SK-N-MC (cell line): Measurements from ENCODE around the gene OSGIN1.

ENCODE experiments used
- DNase-seq: peaks from one replicate; pipeline ENCODE4 v3.0.0-alpha.2; 2011; ENCODE audit warnings: low read depth, low spot score
- H3K27ac ChIP-seq: fragments of 200-600 bp; sonication (generic); 2 replicates; pipeline ENCODE4 v1.5.1; 2016; ENCODE audit warnings: mixed run types
- H3K36me3 ChIP-seq: fragments of 200-600 bp; sonication (generic); 2 replicates; pipeline ENCODE4 v1.6.1; 2017; ENCODE audit warnings: antibody characterized with exemption, low read length, mixed read lengths; ENCODE audit not compliant: insufficient read depth
- H3K4me3 ChIP-seq: fragments of 200-600 bp; sonication (generic); 2 replicates; pipeline ENCODE4 v1.5.1; 2016
- H3K9ac ChIP-seq: fragments of 200-600 bp; sonication (generic); 2 replicates; pipeline ENCODE4 v1.8.0; 2017; ENCODE audit warnings: mixed run types, mixed read lengths; ENCODE audit not compliant: insufficient read length
- H3K9me3 ChIP-seq: fragments of 200-600 bp; sonication (generic); 2 replicates; pipeline ENCODE4 v1.6.1; 2017; ENCODE audit warnings: low read depth, mild to moderate bottlenecking, antibody characterized with exemption, low read length, moderate library complexity, mixed read lengths
- EZH2 ChIP-seq: fragments of 200-600 bp; sonication (generic); IDR thresholded peaks from one replicate; pipeline ENCODE4 v1.6.1; 2017; ENCODE audit warnings: antibody characterized with exemption
- FOXP2 ChIP-seq: optimal IDR thresholded peaks from 2 replicates; pipeline ENCODE3; 2011; ENCODE audit warnings: mild to moderate bottlenecking, moderate library complexity; ENCODE audit not compliant: insufficient read depth; ENCODE audit errors: extremely low read length, control extremely low read depth
- POLR2AphosphoS5 ChIP-seq: IDR thresholded peaks from 2 replicates; pipeline ENCODE4 v1.6.1; 2012; ENCODE audit warnings: mild to moderate bottlenecking, low read depth, low read length, borderline replicate concordance

Gene OSGIN1

GRCh38 chr16:83996481-83997252 is 43.6 kb downstream of the OSGIN1 start:
- Histone ChIP-seq H3K36me3 (no peaks in the 10 kb centered on the region), H3K9ac (no peak overlapping the region), H3K4me3 (no peak overlapping the region), H3K27ac (no peak overlapping the region), H3K9me3 (no peaks in the 10 kb centered on the region)
- DNase-seq, result no peak
- no peak for TF ChIP-seq POLR2AphosphoS5
- TF ChIP-seq EZH2, result no peak
- no peak for TF ChIP-seq FOXP2

- H3K36me3 ChIP-seq, result no peaks in the 10 kb centered on the region
- no peak overlapping the region for H3K4me3 ChIP-seq
- no peak for DNase-seq
- H3K9ac ChIP-seq, result no peak overlapping the region
- TF ChIP-seq EZH2 (no peak), FOXP2 (no peak), POLR2AphosphoS5 (no peak)
- no peaks in the 10 kb centered on the region for H3K9me3 ChIP-seq
- H3K27ac ChIP-seq, result no peak overlapping the region
Measured at GRCh38 chr16:83998091-83998490, 45.1 kb downstream of the OSGIN1 start.

- no peak overlapping the region for H3K9ac ChIP-seq
- no peak overlapping the region for H3K27ac ChIP-seq
- H3K4me3 ChIP-seq, result no peak overlapping the region
- H3K36me3 ChIP-seq, result no peaks in the 10 kb centered on the region
- H3K9me3 ChIP-seq, result no peaks in the 10 kb centered on the region
- DNase-seq, result no peak
- no peak for TF ChIP-seq POLR2AphosphoS5
- TF ChIP-seq EZH2, result no peak
- no peak for TF ChIP-seq FOXP2
Measured at GRCh38 chr16:84000989-84001642, 48.1 kb downstream of the OSGIN1 start.

GRCh38 chr16:84001726-84002125 is 48.7 kb downstream of the OSGIN1 start:
- H3K9ac ChIP-seq, result no peak overlapping the region
- no peak for DNase-seq
- no peak overlapping the region for H3K27ac ChIP-seq
- no peak overlapping the region for H3K4me3 ChIP-seq
- no peak for TF ChIP-seq EZH2
- no peak for TF ChIP-seq FOXP2
- TF ChIP-seq POLR2AphosphoS5, result no peak
- H3K9me3 ChIP-seq, result no peaks in the 10 kb centered on the region
- H3K36me3 ChIP-seq, result no peaks in the 10 kb centered on the region

- no peak overlapping the region for H3K27ac ChIP-seq
- TF ChIP-seq FOXP2, result no peak
- no peak for TF ChIP-seq EZH2
- no peak for TF ChIP-seq POLR2AphosphoS5
- H3K9ac ChIP-seq, result no peak overlapping the region
- no peak overlapping the region for H3K4me3 ChIP-seq
- H3K9me3 ChIP-seq, result no peaks in the 10 kb centered on the region
- DNase-seq, result no peak
- H3K36me3 ChIP-seq, result no peaks in the 10 kb centered on the region
Measured at GRCh38 chr16:84003038-84003437, 50.0 kb downstream of the OSGIN1 start.

- DNase-seq, result no peak
- Histone ChIP-seq H3K9ac (no peak overlapping the region), H3K27ac (no peak overlapping the region), H3K9me3 (no peaks in the 10 kb centered on the region), H3K36me3 (no peaks in the 10 kb centered on the region), H3K4me3 (no peak overlapping the region)
- no peak for TF ChIP-seq EZH2
- no peak for TF ChIP-seq FOXP2
- TF ChIP-seq POLR2AphosphoS5, result no peak
Measured at GRCh38 chr16:84004442-84004841, 51.4 kb downstream of the OSGIN1 start.

- no peak for TF ChIP-seq EZH2
- no peak for TF ChIP-seq POLR2AphosphoS5
- Histone ChIP-seq H3K27ac (no peak overlapping the region), H3K4me3 (no peak overlapping the region), H3K36me3 (no peaks in the 10 kb centered on the region), H3K9ac (no peak overlapping the region), H3K9me3 (no peaks in the 10 kb centered on the region)
- no peak for DNase-seq
Measured at GRCh38 chr16:84005391-84005790, 52.4 kb downstream of the OSGIN1 start.

GRCh38 chr16:84007520-84007919 is 54.5 kb downstream of the OSGIN1 start:
- no peaks in the 10 kb centered on the region for H3K36me3 ChIP-seq
- no peaks in the 10 kb centered on the region for H3K9me3 ChIP-seq
- no peak overlapping the region for H3K9ac ChIP-seq
- no peak overlapping the region for H3K4me3 ChIP-seq
- H3K27ac ChIP-seq, result no peak overlapping the region
- DNase-seq, result no peak
- TF ChIP-seq POLR2AphosphoS5 (no peak), FOXP2 (no peak), EZH2 (no peak)

GRCh38 chr16:84007965-84008364 is 54.9 kb downstream of the OSGIN1 start:
- no peaks in the 10 kb centered on the region for H3K9me3 ChIP-seq
- TF ChIP-seq FOXP2 (no peak), POLR2AphosphoS5 (no peak), EZH2 (no peak)
- no peaks in the 10 kb centered on the region for H3K36me3 ChIP-seq
- DNase-seq, result no peak
- no peak overlapping the region for H3K4me3 ChIP-seq
- H3K9ac ChIP-seq, result no peak overlapping the region
- no peak overlapping the region for H3K27ac ChIP-seq
